Neutrophil (primary cell): ENCODE measurements around the gene DYNLT3.
A peak's percentile ranks its signal among the peaks of the same experiment; 100 is the strongest.

Source experiments
- H3K27ac ChIP-seq: fragments of 200-600 bp; sonication (generic); 2 replicates; pipeline ENCODE4 v1.5.1; 2016; ENCODE audit warnings: mild to moderate bottlenecking, moderate library complexity
- H3K27me3 ChIP-seq: fragments of 200-600 bp; sonication (generic); 2 replicates; pipeline ENCODE4 v1.6.0; 2016; ENCODE audit warnings: mild to moderate bottlenecking
- H3K36me3 ChIP-seq: fragments of 200-600 bp; sonication (generic); 2 replicates; pipeline ENCODE4 v1.5.1; 2017
- H3K4me1 ChIP-seq, 2 experiments: fragments of 200-600 bp in 1 of 2; sonication (generic) in 1 of 2; 1 replicate in 1 of 2; 2 replicates in 1 of 2; pipeline versions ENCODE4 v1.5.1 to v1.6.1; 2013 to 2016; ENCODE audit warnings: low read depth in 1 of 2, low read length in 1 of 2, mild to moderate bottlenecking in 1 of 2, moderate library complexity in 1 of 2; ENCODE audit not compliant: control insufficient read depth in 1 of 2, insufficient read depth in 1 of 2
- H3K4me3 ChIP-seq, 2 experiments: fragments of 200-600 bp in 1 of 2; sonication (generic) in 1 of 2; 1 replicate in 1 of 2; 2 replicates in 1 of 2; pipeline ENCODE4 v1.5.1; 2013 to 2016; ENCODE audit warnings: low read depth in 1 of 2, low read length in 1 of 2, mild to moderate bottlenecking in 1 of 2, moderate library complexity in 1 of 2
- H3K9me3 ChIP-seq: fragments of 200-600 bp; sonication (generic); 2 replicates; pipeline ENCODE4 v1.5.1; 2016
- CTCF ChIP-seq: fragments of 200-600 bp; sonication (generic); IDR thresholded peaks from 2 replicates; pipeline ENCODE4 v1.5.1; 2016; ENCODE audit warnings: antibody characterized with exemption

The DYNLT3 gene

GRCh38 chrX:37825215-37825842 is 22.0 kb downstream of the DYNLT3 start:
- no peaks in the 10 kb centered on the region for H3K9me3 ChIP-seq
- no peaks in the 10 kb centered on the region for H3K36me3 ChIP-seq
- H3K4me1 ChIP-seq: peaks cover 44 to 46% of the 10 kb centered on the region in 2 experiments
- no peak overlapping the region for H3K4me3 ChIP-seq
- H3K27ac ChIP-seq: peak overlapping the region; percentile 35
- H3K27me3 ChIP-seq: no peaks in the 10 kb centered on the region
- TF ChIP-seq CTCF: peak; percentile 78

- Histone ChIP-seq H3K4me1 (peaks cover 43 to 44% of the 10 kb centered on the region in 2 experiments), H3K27ac (peak overlapping the region; percentile 35), H3K27me3 (no peaks in the 10 kb centered on the region), H3K36me3 (no peaks in the 10 kb centered on the region), H3K9me3 (no peaks in the 10 kb centered on the region), H3K4me3 (no peak overlapping the region)
- no peak for TF ChIP-seq CTCF
Observed at GRCh38 chrX:37824491-37825214, 22.7 kb downstream of the DYNLT3 start.

- no peak overlapping the region for H3K4me3 ChIP-seq
- H3K9me3 ChIP-seq: no peaks in the 10 kb centered on the region
- TF ChIP-seq CTCF: no peak
- peaks cover 60 to 64% of the 10 kb centered on the region in 2 experiments for H3K4me1 ChIP-seq
- H3K27me3 ChIP-seq: no peaks in the 10 kb centered on the region
- H3K27ac ChIP-seq: no peak overlapping the region
- H3K36me3 ChIP-seq: no peaks in the 10 kb centered on the region
Observed at GRCh38 chrX:37820646-37821045, 26.7 kb downstream of the DYNLT3 start.

- Histone ChIP-seq H3K9me3 (no peaks in the 10 kb centered on the region), H3K36me3 (no peaks in the 10 kb centered on the region), H3K27ac (no peak overlapping the region), H3K4me1 (peaks cover 69 to 72% of the 10 kb centered on the region in 2 experiments), H3K4me3 (no peak overlapping the region), H3K27me3 (no peaks in the 10 kb centered on the region)
- no peak for TF ChIP-seq CTCF
Observed at GRCh38 chrX:37818031-37818430, 29.3 kb downstream of the DYNLT3 start.

GRCh38 chrX:37817579-37817978 is 29.8 kb downstream of the DYNLT3 start:
- no peaks in the 10 kb centered on the region for H3K27me3 ChIP-seq
- no peak for TF ChIP-seq CTCF
- H3K36me3 ChIP-seq: no peaks in the 10 kb centered on the region
- peaks cover 73 to 75% of the 10 kb centered on the region in 2 experiments for H3K4me1 ChIP-seq
- H3K9me3 ChIP-seq: no peaks in the 10 kb centered on the region
- H3K4me3 ChIP-seq: no peak overlapping the region
- peak overlapping the region; percentile 86 for H3K27ac ChIP-seq
